ENCODE results near the gene C1GALT1C1L. TPM values are rescaled to one million over a fixed set of nuclear protein-coding genes. Genes with fewer than 3 reads are reported as not detected.

Gene C1GALT1C1L
- total and polyA plus RNA-seq, 2 of the 4 experiments (the other 2 are of a cell fraction) = 0.36 to 0.63 TPM

GRCh38 chr2:43692428-43692994 lies 16.3 kb upstream of the C1GALT1C1L start:
- Histone ChIP-seq H2BK15ac (ENCODE audit: low read depth, low read length) (no peak overlapping the region), H4K5ac (ENCODE audit: low read depth, low read length) (no peak overlapping the region), H3K27ac (ENCODE audit: insufficient read depth, low read length) (no peak overlapping the region), H3K18ac (ENCODE audit: low read depth, low read length) (no peak overlapping the region), H3K79me1 (ENCODE audit: low read depth in 1 of 2, low read length in 2 of 2) (no peaks in the 10 kb centered on the region), H3K14ac (replicated peaks; ENCODE audit: low read depth, low read length) (no peak overlapping the region), H3K4me1 (ENCODE audit: control insufficient read depth, insufficient read depth, low read length) (no peaks in the 10 kb centered on the region), H3K9me3 (ENCODE audit: control insufficient read depth, insufficient read depth, low read length) (no peaks in the 10 kb centered on the region), H3K36me3 (ENCODE audit: control insufficient read depth, insufficient read depth, low read length) (peaks cover 1% of the 10 kb centered on the region; the same call in 1 of the 2 replicates), H4K20me1 (ENCODE audit: insufficient read depth, low read length) (no peaks in the 10 kb centered on the region), H3K56ac (ENCODE audit: extremely low read depth, insufficient read depth, low read length) (no peak overlapping the region), H2AK9ac (replicated peaks; ENCODE audit: low read depth, low read length, poor library complexity) (no peak overlapping the region), H3K4me2 (ENCODE audit: low read depth, low read length) (no peak overlapping the region), H2BK20ac (ENCODE audit: low read depth, low read length) (no peak overlapping the region), H3K9me1 (ENCODE audit: insufficient read depth, low read length) (no peaks in the 10 kb centered on the region; the same call in 1 of the 2 replicates), H2BK5ac (ENCODE audit: low read depth, low read length, poor library complexity, severe bottlenecking) (no peak overlapping the region), H3K9ac (ENCODE audit: low read depth, low read length) (no peak overlapping the region), H4K91ac (ENCODE audit: insufficient read depth, low read depth, low read length) (no peak overlapping the region), H2AK5ac (ENCODE audit: low read depth, low read length) (no peak overlapping the region), H3K27me3 (ENCODE audit: control insufficient read depth, insufficient read depth, low read length) (no peaks in the 10 kb centered on the region), H3K4ac (ENCODE audit: low read depth, low read length) (no peak overlapping the region), H3K23ac (ENCODE audit: low read depth, low read length) (no peak overlapping the region), H2AFZ (replicated peaks; ENCODE audit: low read length, poor library complexity) (no peak overlapping the region), H2BK120ac (ENCODE audit: low read depth, low read length) (no peak overlapping the region), H3K4me3 (ENCODE audit: insufficient read depth, low read depth, low read length) (no peak overlapping the region), H4K8ac (ENCODE audit: low read depth in 2 of 2, low read length in 2 of 2) (no peak overlapping the region)
- dilution Hi-C loops (cut with HindIII; ENCODE audit: low sequenced_read_pairs, unreplicated experiment) = no loop called here
- in situ Hi-C loops (cut with MboI; ENCODE audit: low sequenced_read_pairs) = no loop called here
- intact Hi-C loops (cut with micrococcal nuclease) = no loop called here
- POLR2A ChIA-PET (ENCODE audit: unreplicated experiment) = no interaction called here
- BruUV-seq (replicated peaks) = no TSS peak
- CTCF ChIA-PET = interaction anchor here (0.5 to 0.6 kb wide), 2 partner anchors 56 to 115 kb away, joined by 3 read pairs; no protein-coding TSS in a partner anchor
- TF ChIP-seq RCOR1 (IDR thresholded peaks at IDR 0.05; ENCODE audit: insufficient replicate concordance, low read length) (no peak), CEBPB (IDR thresholded peaks at IDR 0.05; ENCODE audit: low read depth, low read length) (peak; percentile 34; the same call in 1 of the 2 replicates)
- ATAC-seq (ENCODE audit: low read depth) = no peak
- WGBS, 2 experiments (ENCODE audit: extremely low coverage in 2 of 2, insufficient read length in 1 of 2) = no CpG with 5 or more reads among the region's 5 CpGs
- no peak for DNase-seq

All from IMR-90 (cell line).